ENCODE data around the gene STK10.
A peak's percentile ranks its signal among the peaks of the same experiment; 100 is the strongest.

STK10 gene

GRCh38 chr5:172188893-172189692, 1.1 kb upstream of the STK10 start:
- DNase-seq = no peak

- peak; percentile 65 to 72 for DNase-seq
Observed at GRCh38 chr5:172187118-172188032, 649 bp downstream of the STK10 start.

- DNase-seq = no peak
Observed at GRCh38 chr5:172186114-172186695, 1.8 kb downstream of the STK10 start.

- DNase-seq = no peak
Observed at GRCh38 chr5:172185096-172185461, 2.9 kb downstream of the STK10 start.

- no peak for DNase-seq
Observed at GRCh38 chr5:172183881-172184280, 4.1 kb downstream of the STK10 start.

GRCh38 chr5:172182291-172182690, 5.7 kb downstream of the STK10 start:
- DNase-seq = no peak

- no peak for DNase-seq
Observed at GRCh38 chr5:172180936-172181335, 7.1 kb downstream of the STK10 start.

GRCh38 chr5:172178991-172179989, 8.7 kb downstream of the STK10 start:
- peak; percentile 90 to 94 for DNase-seq

- peak; percentile 38 to 50 for DNase-seq
Observed at GRCh38 chr5:172178301-172178987, 9.6 kb downstream of the STK10 start.

GRCh38 chr5:172177176-172177575, 10.8 kb downstream of the STK10 start:
- no peak for DNase-seq

GRCh38 chr5:172175263-172175719, 12.7 kb downstream of the STK10 start:
- peak; percentile 95 to 98 for DNase-seq

GRCh38 chr5:172173564-172174153, 14.4 kb downstream of the STK10 start:
- no peak for DNase-seq

- no peak for DNase-seq
Observed at GRCh38 chr5:172172912-172173563, 15.0 kb downstream of the STK10 start.

GRCh38 chr5:172171118-172171517, 16.9 kb downstream of the STK10 start:
- no peak for DNase-seq

GRCh38 chr5:172170251-172170701, 17.7 kb downstream of the STK10 start:
- no peak for DNase-seq

- DNase-seq = no peak
Observed at GRCh38 chr5:172169216-172169615, 18.8 kb downstream of the STK10 start.

- no peak for DNase-seq
Observed at GRCh38 chr5:172168311-172168710, 19.7 kb downstream of the STK10 start.

GRCh38 chr5:172167895-172168294, 20.1 kb downstream of the STK10 start:
- no peak for DNase-seq

- DNase-seq = no peak
Observed at GRCh38 chr5:172166030-172166826, 21.8 kb downstream of the STK10 start.

GRCh38 chr5:172165465-172165864, 22.6 kb downstream of the STK10 start:
- no peak for DNase-seq
